HG02798 (cell line): ENCODE measurements around the gene TTI1.

Experiments
- ATAC-seq: cut with Tn5 transposase; IDR thresholded peaks from one replicate; pipeline ENCODE4 v1.9.1; 2021; ENCODE audit warnings: mild to moderate bottlenecking; ENCODE audit not compliant: unreplicated experiment, poor library complexity

Gene TTI1

GRCh38 chr20:37991157-37991866 is 41.9 kb downstream of the TTI1 start:
- no peak for ATAC-seq

- ATAC-seq = peak; percentile 91
Measured at GRCh38 chr20:37990571-37991151, 42.6 kb downstream of the TTI1 start.

- ATAC-seq = no peak
Measured at GRCh38 chr20:37989601-37990295, 43.5 kb downstream of the TTI1 start.

- no peak for ATAC-seq
Measured at GRCh38 chr20:37988306-37988954, 44.8 kb downstream of the TTI1 start.

- no peak for ATAC-seq
Measured at GRCh38 chr20:37987602-37988290, 45.5 kb downstream of the TTI1 start.

GRCh38 chr20:37986873-37987601 is 46.2 kb downstream of the TTI1 start:
- ATAC-seq = no peak

GRCh38 chr20:37986044-37986858 is 47.0 kb downstream of the TTI1 start:
- no peak for ATAC-seq

- ATAC-seq = no peak
Measured at GRCh38 chr20:37984018-37984785, 49.1 kb downstream of the TTI1 start.

- ATAC-seq = no peak
Measured at GRCh38 chr20:37983286-37983685, 50.0 kb downstream of the TTI1 start.

- no peak for ATAC-seq
Measured at GRCh38 chr20:37981568-37981967, 51.7 kb downstream of the TTI1 start.

- no peak for ATAC-seq
Measured at GRCh38 chr20:37980876-37981275, 52.4 kb downstream of the TTI1 start.

- no peak for ATAC-seq
Measured at GRCh38 chr20:37980383-37980782, 52.9 kb downstream of the TTI1 start.

GRCh38 chr20:37979021-37979985 is 54.0 kb downstream of the TTI1 start:
- no peak for ATAC-seq

GRCh38 chr20:37977786-37978185 is 55.5 kb downstream of the TTI1 start:
- ATAC-seq = no peak

GRCh38 chr20:37977338-37977737 is 55.9 kb downstream of the TTI1 start:
- no peak for ATAC-seq

- no peak for ATAC-seq
Measured at GRCh38 chr20:37976887-37977286, 56.4 kb downstream of the TTI1 start.
